Fibroblast of lung (primary cell): ENCODE data around the gene ACAP3. TPM values are rescaled to one million over a fixed set of nuclear protein-coding genes. Genes with fewer than 3 reads are reported as not detected.

ENCODE experiments used
- DNase-seq, 2 donors: peaks; one replicate each; pipeline versions ENCODE4 v3.0.0 to v3.0.0-alpha.2; 2010; ENCODE audit warnings: low read depth in 2 of 2
- H2AFZ ChIP-seq: 2 replicates; pipeline ENCODE4 v1.5.1; 2012; ENCODE audit warnings: low read length, control low read depth, inconsistent platforms
- H3K27ac ChIP-seq: 2 replicates; pipeline ENCODE4 v1.5.1; 2011; ENCODE audit warnings: low read length, control low read depth; ENCODE audit not compliant: insufficient read depth
- H3K27me3 ChIP-seq: 2 replicates; pipeline ENCODE4 v1.5.1; 2011; ENCODE audit warnings: mild to moderate bottlenecking, low read length; ENCODE audit not compliant: control insufficient read depth, insufficient read depth
- H3K36me3 ChIP-seq: 2 replicates; pipeline ENCODE4 v1.5.1; 2011; ENCODE audit warnings: low read length; ENCODE audit not compliant: control insufficient read depth, insufficient read depth
- H3K4me1 ChIP-seq: 2 replicates; pipeline ENCODE4 v1.5.1; 2011; ENCODE audit warnings: low read length; ENCODE audit not compliant: control insufficient read depth, insufficient read depth; ENCODE audit errors: extremely low read depth
- H3K4me2 ChIP-seq: 2 replicates; pipeline ENCODE4 v1.5.1; 2011; ENCODE audit warnings: low read length, control low read depth; ENCODE audit not compliant: insufficient read depth; ENCODE audit errors: extremely low read depth
- H3K4me3 ChIP-seq, 4 experiments: fragments of 200-600 bp in 1 of 4; sonication (generic) in 1 of 4; replicated peaks in 1 of 4; 2 replicates each; pipeline ENCODE4 v1.5.1; 2011 to 2016; ENCODE audit warnings: low read length in 4 of 4, low read depth in 3 of 4, mild to moderate bottlenecking in 3 of 4, control low read depth in 2 of 4, inconsistent platforms in 1 of 4, mixed read lengths in 1 of 4; ENCODE audit not compliant: insufficient read depth in 1 of 4; ENCODE audit errors: control extremely low read depth in 1 of 4
- H3K79me2 ChIP-seq: 2 replicates; pipeline ENCODE4 v1.5.1; 2012; ENCODE audit warnings: mild to moderate bottlenecking, low read length, inconsistent platforms; ENCODE audit not compliant: control insufficient read depth, insufficient read depth
- H3K9ac ChIP-seq: 2 replicates; pipeline ENCODE4 v1.5.1; 2011; ENCODE audit warnings: mild to moderate bottlenecking, low read length, control low read depth; ENCODE audit not compliant: insufficient read depth
- H3K9me3 ChIP-seq: 2 replicates; pipeline ENCODE4 v1.5.1; 2012; ENCODE audit warnings: low read depth, low read length; ENCODE audit not compliant: control insufficient read depth, insufficient read depth
- H4K20me1 ChIP-seq: 2 replicates; pipeline ENCODE4 v1.5.1; 2011; ENCODE audit warnings: low read length; ENCODE audit not compliant: control insufficient read depth, insufficient read depth; ENCODE audit errors: extremely low read depth
- CTCF ChIP-seq, 2 donors: IDR thresholded peaks in 1 of 2; conservative IDR thresholded peaks in 1 of 2; 1 replicate in 1 of 2; 2 replicates in 1 of 2; pipeline ENCODE4 v1.5.1; 2011 to 2012; ENCODE audit warnings: low read length in 2 of 2, control low read depth in 1 of 2, inconsistent platforms in 1 of 2, low read depth in 1 of 2, mild to moderate bottlenecking in 1 of 2
- EZH2 ChIP-seq: IDR thresholded peaks from 2 replicates; pipeline ENCODE4 v1.5.1; 2012; ENCODE audit warnings: low read length, control low read depth, mild to moderate bottlenecking; ENCODE audit errors: missing control alignments
- polyA plus RNA-seq, 2 donors: library from polyadenylated mRNA; depleted of rRNA in 1 of 2; stranded (reverse) in 1 of 2; unstranded in 1 of 2; fragments of >200 nt; gene quantifications; 2 replicates each; pipeline ENCODE4 v1.2.1, GENCODE V29; 2011 to 2012; ENCODE audit warnings: missing spikeins in 1 of 2
- total RNA-seq: library from RNA; depleted of rRNA; stranded (reverse); fragments of >200 nt; gene quantifications from 2 replicates; pipeline ENCODE4 v1.2.1, GENCODE V29; 2014

Gene ACAP3
- total and polyA plus RNA-seq, 2 donors (not counting 1 experiment from before 2014, with no cell fraction given), result 15.3 to 50.9 TPM

GRCh38 chr1:1245178-1245816, 62.4 kb downstream of the ACAP3 start:
- H3K4me3 ChIP-seq, result no peak overlapping the region
- no peaks in the 10 kb centered on the region for H3K27me3 ChIP-seq
- no peaks in the 10 kb centered on the region for H3K9me3 ChIP-seq
- no peak overlapping the region for H2AFZ ChIP-seq
- H3K27ac ChIP-seq, result no peak overlapping the region
- DNase-seq, result no peak
- no peaks in the 10 kb centered on the region for H3K36me3 ChIP-seq
- no peak for TF ChIP-seq EZH2
- no peak for TF ChIP-seq CTCF (conservative IDR thresholded peaks at IDR 0.05 in 1 of 2, IDR thresholded peaks at IDR 0.05 in 1 of 2; ENCODE audit: low read depth in 1 of 2, low read length in 2 of 2)
- no peaks in the 10 kb centered on the region for H4K20me1 ChIP-seq
- no peak overlapping the region for H3K9ac ChIP-seq
- H3K79me2 ChIP-seq, result no peaks in the 10 kb centered on the region
- no peak overlapping the region for H3K4me2 ChIP-seq
- no peaks in the 10 kb centered on the region for H3K4me1 ChIP-seq

GRCh38 chr1:1244192-1244811, 63.4 kb downstream of the ACAP3 start:
- Histone ChIP-seq H3K4me3 (no peak overlapping the region), H3K9me3 (no peaks in the 10 kb centered on the region), H3K79me2 (no peaks in the 10 kb centered on the region), H4K20me1 (no peaks in the 10 kb centered on the region), H3K27me3 (no peaks in the 10 kb centered on the region), H3K4me2 (no peak overlapping the region), H3K9ac (no peak overlapping the region), H3K4me1 (no peaks in the 10 kb centered on the region), H3K36me3 (no peaks in the 10 kb centered on the region), H3K27ac (no peak overlapping the region), H2AFZ (no peak overlapping the region)
- no peak for DNase-seq
- no peak for TF ChIP-seq CTCF (conservative IDR thresholded peaks at IDR 0.05 in 1 of 2, IDR thresholded peaks at IDR 0.05 in 1 of 2; ENCODE audit: low read depth in 1 of 2, low read length in 2 of 2)
- TF ChIP-seq EZH2, result no peak

GRCh38 chr1:1243807-1244191, 63.9 kb downstream of the ACAP3 start:
- Histone ChIP-seq H3K36me3 (no peaks in the 10 kb centered on the region), H3K27ac (no peak overlapping the region)
- no peak for TF ChIP-seq CTCF (conservative IDR thresholded peaks at IDR 0.05 in 1 of 2, IDR thresholded peaks at IDR 0.05 in 1 of 2; ENCODE audit: low read depth in 1 of 2, low read length in 2 of 2)
- no peak for TF ChIP-seq EZH2

More at GRCh38 chr1:1243807-1244191, 63.9 kb downstream of the ACAP3 start:
- Histone ChIP-seq H3K4me1 (no peaks in the 10 kb centered on the region), H3K79me2 (no peaks in the 10 kb centered on the region), H3K4me3 (no peak overlapping the region), H3K9ac (no peak overlapping the region), H3K4me2 (no peak overlapping the region), H2AFZ (no peak overlapping the region), H3K27me3 (no peaks in the 10 kb centered on the region), H3K9me3 (no peaks in the 10 kb centered on the region), H4K20me1 (no peaks in the 10 kb centered on the region)
- no peak for DNase-seq
